Measurements from ENCODE around the gene CBX4.

Gene CBX4

DNA sequence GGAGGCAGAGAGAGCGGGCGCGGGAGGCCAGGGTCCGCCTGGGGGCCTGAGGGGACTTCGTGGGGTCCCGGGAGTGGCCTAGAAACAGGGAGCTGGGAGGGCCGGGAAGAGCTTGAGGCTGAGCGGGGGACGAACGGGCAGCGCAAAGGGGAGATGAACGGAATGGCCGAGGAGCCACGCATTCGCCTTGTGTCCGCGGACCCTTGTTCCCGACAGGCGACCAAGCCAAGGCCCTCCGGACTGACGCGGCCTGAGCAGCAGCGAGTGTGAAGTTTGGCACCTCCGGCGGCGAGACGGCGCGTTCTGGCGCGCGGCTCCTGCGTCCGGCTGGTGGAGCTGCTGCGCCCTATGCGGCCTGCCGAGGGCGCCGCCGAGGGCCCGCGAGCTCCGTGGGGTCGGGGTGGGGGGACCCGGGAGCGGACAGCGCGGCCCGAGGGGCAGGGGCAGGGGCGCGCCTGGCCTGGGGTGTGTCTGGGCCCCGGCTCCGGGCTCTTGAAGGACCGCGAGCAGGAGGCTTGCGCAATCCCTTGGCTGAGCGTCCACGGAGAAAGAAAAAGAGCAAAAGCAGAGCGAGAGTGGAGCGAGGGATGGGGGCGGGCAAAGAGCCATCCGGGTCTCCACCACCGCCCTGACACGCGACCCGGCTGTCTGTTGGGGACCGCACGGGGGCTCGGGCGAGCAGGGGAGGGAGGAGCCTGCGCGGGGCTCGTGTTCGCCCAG, 1.2 kb upstream of the CBX4 start:
- peaks cover 47 to 60% (median 59%) of the 10 kb centered on the region in 11 experiments for H3K27me3 ChIP-seq
- H4K20me1 ChIP-seq: peaks cover 29 to 90% (median 82%) of the 10 kb centered on the region in 11 experiments
- peaks cover 0 to 8% (median 0%) of the 10 kb centered on the region in 11 experiments; a peak in 4 of 22 replicates for H3K9me3 ChIP-seq (replicated peaks in 1 of 11)
- peak; percentile 30 to 94 (median 76); a peak in 17 of 22 replicates for TF ChIP-seq Cebpa-rat (IDR thresholded peaks at IDR 0.05)
- peaks cover 63 to 83% (median 73%) of the 10 kb centered on the region in 10 experiments for H3K4me1 ChIP-seq
- H3K4me3 ChIP-seq: peak overlapping the region; percentile 75 to 100 (median 88); a peak in 17 of 20 replicates
- H3K36me3 ChIP-seq: peaks cover 1 to 26% (median 17%) of the 10 kb centered on the region in 11 experiments
- peak overlapping the region in 5 of 11 experiments; percentile 69 to 78 (median 74); a peak in 9 of 22 replicates for H3K27ac ChIP-seq
- peak overlapping the region; percentile 70 to 96 (median 93) for H3K4me2 ChIP-seq
- peak overlapping the region in 7 of 11 experiments; percentile 74 to 96 (median 78); a peak in 12 of 22 replicates for H3K9ac ChIP-seq

DNA sequence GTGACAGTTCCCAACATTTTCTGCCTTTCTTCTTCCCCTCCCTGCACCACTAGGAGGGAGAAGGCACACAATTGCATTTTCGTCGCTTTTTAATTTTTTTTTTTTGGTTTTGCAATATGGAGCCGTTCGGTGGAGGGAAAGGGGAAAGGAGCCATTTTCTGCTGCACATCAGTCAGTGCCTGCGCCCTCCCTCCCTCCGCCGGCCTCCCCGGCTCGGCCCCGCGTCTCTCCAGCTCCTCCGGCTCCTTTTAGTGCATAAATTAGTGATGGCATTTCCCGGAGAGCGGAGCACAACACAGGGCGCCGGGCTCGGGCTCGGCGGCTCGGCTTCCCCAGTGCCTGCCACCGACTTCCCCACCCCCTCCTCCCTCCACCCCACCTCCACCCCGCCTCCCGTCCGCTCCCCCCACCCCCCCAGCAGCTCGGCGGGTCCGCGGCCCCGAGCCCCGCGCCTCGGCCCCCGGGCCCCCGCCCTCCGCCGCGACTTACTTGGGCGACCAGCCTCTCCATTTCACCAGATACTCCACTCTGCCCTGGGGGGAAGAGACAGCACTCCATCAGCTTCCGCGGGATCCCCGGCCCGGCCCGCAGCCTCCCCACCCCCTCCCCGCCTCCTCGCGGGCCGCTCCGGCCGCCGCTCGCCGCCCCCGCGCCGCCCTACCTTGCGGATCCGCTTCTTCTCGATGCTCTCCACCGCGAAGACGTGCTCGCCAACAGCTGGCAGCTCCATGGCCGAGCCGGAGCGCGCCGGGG, 542 bp downstream of the CBX4 start:
- peaks cover 18 to 43% (median 34%) of the 10 kb centered on the region in 11 experiments for H3K36me3 ChIP-seq
- H3K4me1 ChIP-seq: peaks cover 67 to 84% (median 76%) of the 10 kb centered on the region in 10 experiments
- peak overlapping the region; percentile 78 to 96 (median 85) for H3K9ac ChIP-seq
- no peak for TF ChIP-seq Cebpa-rat (IDR thresholded peaks at IDR 0.05)
- H3K4me2 ChIP-seq: peak overlapping the region; percentile 87 to 100 (median 99)
- H3K4me3 ChIP-seq: peak overlapping the region; percentile 75 to 100 (median 88)
- H3K27ac ChIP-seq: peak overlapping the region; percentile 70 to 94 (median 86); a peak in 21 of 22 replicates
- H3K27me3 ChIP-seq: peaks cover 41 to 42% (median 42%) of the 10 kb centered on the region in 11 experiments
- H4K20me1 ChIP-seq: peaks cover 46 to 93% (median 87%) of the 10 kb centered on the region in 11 experiments
- peaks cover 0 to 10% (median 0%) of the 10 kb centered on the region in 11 experiments; a peak in 4 of 22 replicates for H3K9me3 ChIP-seq (replicated peaks in 1 of 11)

DNA sequence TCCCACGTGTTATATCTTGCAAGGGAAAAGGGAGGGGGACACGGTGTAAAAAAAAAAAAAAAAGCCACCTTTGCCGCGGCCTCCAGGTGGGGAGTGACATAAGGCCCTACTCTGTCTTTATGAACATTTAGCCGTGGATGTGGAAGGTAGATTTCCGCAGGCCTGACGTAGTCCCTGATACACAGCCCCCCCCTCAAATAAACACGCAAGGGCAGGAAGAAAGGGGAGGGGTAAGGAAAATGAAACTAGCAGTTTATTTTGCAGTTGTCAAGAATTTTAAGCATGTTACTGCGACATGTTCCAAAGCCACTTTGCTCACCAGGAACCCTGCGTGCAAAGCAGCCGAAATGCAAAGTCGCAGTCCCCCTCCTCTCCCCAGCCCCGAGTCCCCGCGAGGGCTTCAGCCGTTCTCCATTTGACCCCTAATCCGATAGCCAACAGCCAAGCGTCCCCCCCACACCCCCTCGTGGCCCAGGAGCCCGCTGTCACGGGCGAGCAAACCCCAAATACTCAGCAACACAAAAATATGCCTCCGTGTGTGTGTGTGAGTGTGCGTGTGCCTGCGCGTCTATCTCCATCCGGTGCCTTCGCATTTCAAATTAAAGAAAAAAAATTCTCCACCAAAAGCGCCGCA, 1.2 kb downstream of the CBX4 start:
- H3K4me1 ChIP-seq: peaks cover 67 to 84% (median 76%) of the 10 kb centered on the region in 10 experiments
- H3K4me2 ChIP-seq: peak overlapping the region; percentile 87 to 100 (median 99)
- H4K20me1 ChIP-seq: peaks cover 53 to 93% (median 88%) of the 10 kb centered on the region in 11 experiments
- H3K27ac ChIP-seq: peak overlapping the region; percentile 40 to 94 (median 86); a peak in 21 of 22 replicates
- H3K9ac ChIP-seq: peak overlapping the region; percentile 77 to 96 (median 85)
- H3K4me3 ChIP-seq: peak overlapping the region; percentile 75 to 100 (median 88)
- peaks cover 34 to 36% (median 35%) of the 10 kb centered on the region in 11 experiments for H3K27me3 ChIP-seq
- peaks cover 0 to 10% (median 0%) of the 10 kb centered on the region in 11 experiments; a peak in 4 of 22 replicates for H3K9me3 ChIP-seq (replicated peaks in 1 of 11)
- TF ChIP-seq Cebpa-rat (IDR thresholded peaks at IDR 0.05): no peak
- H3K36me3 ChIP-seq: peaks cover 22 to 50% (median 39%) of the 10 kb centered on the region in 11 experiments

DNA sequence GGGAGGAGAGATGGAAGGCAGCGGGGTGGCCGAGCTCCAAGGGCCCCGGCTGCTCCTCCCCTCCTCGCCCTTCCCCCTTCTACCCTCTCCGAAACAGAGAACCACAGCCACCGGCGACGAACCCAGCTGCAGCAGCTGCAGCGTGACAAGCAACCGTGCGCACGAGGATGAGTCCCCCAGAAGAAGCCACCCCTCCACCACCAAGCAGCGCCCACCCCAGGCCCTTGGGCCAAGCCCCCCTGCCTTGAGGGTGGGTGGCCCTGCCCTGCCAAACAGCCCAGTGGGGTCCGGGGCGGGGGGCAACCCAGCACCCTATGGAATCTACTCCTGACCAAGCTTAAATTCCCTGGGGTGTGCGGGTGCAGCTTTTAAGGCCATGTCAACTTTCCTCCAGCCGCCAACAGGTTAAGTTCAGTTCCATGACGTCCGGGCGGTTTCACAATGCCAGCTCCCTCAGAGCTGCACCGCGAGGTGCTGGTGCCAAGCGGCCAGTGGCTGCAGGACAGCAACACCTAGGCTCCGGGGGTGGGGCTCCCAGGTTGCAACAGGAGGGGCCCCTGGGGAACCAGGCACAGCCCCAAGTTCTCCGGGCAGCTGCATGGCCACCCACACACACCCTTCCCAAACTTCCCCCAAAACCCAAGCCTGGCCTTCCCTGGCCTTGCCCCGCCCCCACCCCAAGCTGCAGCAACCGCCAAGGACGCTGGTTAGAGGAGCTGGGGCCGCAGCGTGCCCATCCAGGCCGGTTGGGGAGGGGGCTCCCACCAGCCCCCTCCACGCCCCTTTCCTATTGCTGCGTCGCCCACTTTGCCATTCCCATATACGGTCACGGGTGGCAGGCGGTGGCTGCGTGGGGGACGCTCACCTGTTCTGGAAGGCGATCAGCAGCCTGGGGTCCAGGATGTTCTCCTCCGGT, 2.0 kb downstream of the CBX4 start:
- peak overlapping the region; percentile 40 to 94 (median 86); a peak in 21 of 22 replicates for H3K27ac ChIP-seq
- H3K27me3 ChIP-seq: peaks cover 26 to 28% (median 27%) of the 10 kb centered on the region in 11 experiments
- peak overlapping the region; percentile 75 to 100 (median 88) for H3K4me3 ChIP-seq
- peaks cover 53 to 93% (median 85%) of the 10 kb centered on the region in 11 experiments for H4K20me1 ChIP-seq
- peaks cover 67 to 84% (median 76%) of the 10 kb centered on the region in 10 experiments for H3K4me1 ChIP-seq
- peak in 3 of 11 experiments; percentile 45 to 76 (median 59); a peak in 6 of 22 replicates for TF ChIP-seq Cebpa-rat (IDR thresholded peaks at IDR 0.05)
- H3K9me3 ChIP-seq (replicated peaks in 1 of 11): peaks cover 0 to 10% (median 0%) of the 10 kb centered on the region in 11 experiments; a peak in 4 of 22 replicates
- peak overlapping the region; percentile 77 to 96 (median 85) for H3K9ac ChIP-seq
- H3K4me2 ChIP-seq: peak overlapping the region; percentile 87 to 100 (median 99)
- H3K36me3 ChIP-seq: peaks cover 22 to 56% (median 42%) of the 10 kb centered on the region in 11 experiments

DNA sequence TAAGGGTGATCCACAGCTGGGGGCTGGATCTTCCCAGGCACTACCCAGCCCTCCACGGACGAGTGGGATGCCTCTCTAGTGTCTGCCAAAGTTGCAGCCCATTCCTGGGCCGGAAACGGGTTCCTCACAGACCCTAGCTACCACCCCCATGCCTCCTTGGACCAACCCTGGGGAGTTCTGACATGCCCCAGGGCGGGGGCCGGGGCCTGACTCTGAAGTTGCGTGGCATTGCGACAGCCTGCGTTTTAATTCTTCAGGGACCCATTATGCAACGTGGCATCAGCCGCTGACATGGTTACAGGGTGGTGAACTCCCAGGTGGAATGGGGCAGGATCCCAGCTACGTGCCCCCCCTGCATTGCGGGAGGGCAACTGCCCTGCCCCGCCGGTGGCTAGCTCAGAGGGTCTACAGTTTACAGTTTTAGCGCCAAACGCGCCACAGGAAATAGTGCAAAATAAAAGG, 2.7 kb downstream of the CBX4 start:
- H3K27ac ChIP-seq: peak overlapping the region in 10 of 11 experiments; percentile 17 to 94 (median 87); a peak in 19 of 22 replicates

DNA sequence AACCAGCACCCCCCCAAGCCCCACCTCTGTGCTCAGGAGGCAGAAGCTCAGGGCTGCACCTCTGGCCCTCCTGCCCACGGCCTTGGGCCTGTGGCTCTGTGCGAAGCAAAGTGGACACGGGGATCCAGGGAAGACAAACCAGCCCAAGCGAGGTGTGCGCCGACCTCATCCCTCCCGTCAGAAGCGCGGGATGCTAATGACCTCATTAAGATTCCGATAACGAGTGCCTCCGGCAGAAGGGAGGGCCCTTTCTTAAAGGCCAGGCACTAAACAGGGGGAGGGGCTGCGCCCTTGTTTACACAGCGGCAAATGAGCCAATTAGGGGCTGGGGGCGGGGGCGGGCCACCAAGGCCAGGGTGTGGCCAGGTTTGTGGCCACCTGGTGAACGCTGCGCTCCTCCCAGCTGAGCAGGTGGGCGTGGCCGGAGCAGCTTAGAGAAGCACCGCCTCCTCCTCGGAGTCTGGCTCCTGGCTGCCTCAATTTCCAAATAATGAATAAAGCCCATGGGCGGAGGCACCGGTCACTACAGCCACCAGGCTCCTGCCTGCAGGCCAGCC, 3.2 kb downstream of the CBX4 start:
- Histone ChIP-seq H4K20me1 (peaks cover 53 to 93% (median 77%) of the 10 kb centered on the region in 11 experiments), H3K9me3 (replicated peaks in 1 of 11) (peaks cover 0 to 10% (median 0%) of the 10 kb centered on the region in 11 experiments; a peak in 4 of 22 replicates), H3K4me3 (peak overlapping the region; percentile 75 to 100 (median 88)), H3K27ac (peak overlapping the region in 9 of 11 experiments; percentile 71 to 94 (median 88); a peak in 18 of 22 replicates), H3K9ac (peak overlapping the region; percentile 77 to 96 (median 85); a peak in 20 of 22 replicates), H3K27me3 (peaks cover 14 to 16% (median 15%) of the 10 kb centered on the region in 11 experiments), H3K4me2 (peak overlapping the region; percentile 87 to 100 (median 99)), H3K36me3 (peaks cover 22 to 56% (median 42%) of the 10 kb centered on the region in 11 experiments), H3K4me1 (peaks cover 69 to 85% (median 76%) of the 10 kb centered on the region in 10 experiments)
- no peak for TF ChIP-seq Cebpa-rat (IDR thresholded peaks at IDR 0.05)

More for the DNA sequence above, 2.7 kb downstream of the CBX4 start:
- Histone ChIP-seq H3K27me3 (peaks cover 19 to 21% (median 20%) of the 10 kb centered on the region in 11 experiments), H3K4me3 (peak overlapping the region; percentile 75 to 100 (median 88)), H3K4me1 (peaks cover 69 to 85% (median 76%) of the 10 kb centered on the region in 10 experiments), H3K4me2 (peak overlapping the region; percentile 87 to 100 (median 99)), H4K20me1 (peaks cover 53 to 93% (median 78%) of the 10 kb centered on the region in 11 experiments), H3K9me3 (replicated peaks in 1 of 11) (peaks cover 0 to 10% (median 0%) of the 10 kb centered on the region in 11 experiments; a peak in 4 of 22 replicates), H3K36me3 (peaks cover 22 to 56% (median 42%) of the 10 kb centered on the region in 11 experiments), H3K9ac (peak overlapping the region; percentile 77 to 96 (median 85))
- peak in 9 of 11 experiments; percentile 51 to 100 (median 96); a peak in 17 of 22 replicates for TF ChIP-seq Cebpa-rat (IDR thresholded peaks at IDR 0.05)
